GM18951 (cell line): ENCODE data around the gene ZNF292.
"Not testable (repeated sequence)": the region's sequence is repeated elsewhere in the genome, so short reads cannot be mapped to it uniquely, and the experiment has no call there.

Experiments
- POLR2A ChIP-seq: IDR thresholded peaks from 4 replicates; pipeline ENCODE4 v1.6.1; 2011; ENCODE audit warnings: mild to moderate bottlenecking; ENCODE audit not compliant: insufficient read length, insufficient read depth; ENCODE audit errors: extremely low read depth
- in situ Hi-C: fragments of 300-500 bp; cut with MboI; formaldehyde crosslinking; loops from one replicate; pipeline ENCODE4 v1.12.0; 2022; ENCODE audit warnings: low sequenced_read_pairs, mixed read lengths, inconsistent platforms; ENCODE audit not compliant: unreplicated experiment

ZNF292 gene

DNA sequence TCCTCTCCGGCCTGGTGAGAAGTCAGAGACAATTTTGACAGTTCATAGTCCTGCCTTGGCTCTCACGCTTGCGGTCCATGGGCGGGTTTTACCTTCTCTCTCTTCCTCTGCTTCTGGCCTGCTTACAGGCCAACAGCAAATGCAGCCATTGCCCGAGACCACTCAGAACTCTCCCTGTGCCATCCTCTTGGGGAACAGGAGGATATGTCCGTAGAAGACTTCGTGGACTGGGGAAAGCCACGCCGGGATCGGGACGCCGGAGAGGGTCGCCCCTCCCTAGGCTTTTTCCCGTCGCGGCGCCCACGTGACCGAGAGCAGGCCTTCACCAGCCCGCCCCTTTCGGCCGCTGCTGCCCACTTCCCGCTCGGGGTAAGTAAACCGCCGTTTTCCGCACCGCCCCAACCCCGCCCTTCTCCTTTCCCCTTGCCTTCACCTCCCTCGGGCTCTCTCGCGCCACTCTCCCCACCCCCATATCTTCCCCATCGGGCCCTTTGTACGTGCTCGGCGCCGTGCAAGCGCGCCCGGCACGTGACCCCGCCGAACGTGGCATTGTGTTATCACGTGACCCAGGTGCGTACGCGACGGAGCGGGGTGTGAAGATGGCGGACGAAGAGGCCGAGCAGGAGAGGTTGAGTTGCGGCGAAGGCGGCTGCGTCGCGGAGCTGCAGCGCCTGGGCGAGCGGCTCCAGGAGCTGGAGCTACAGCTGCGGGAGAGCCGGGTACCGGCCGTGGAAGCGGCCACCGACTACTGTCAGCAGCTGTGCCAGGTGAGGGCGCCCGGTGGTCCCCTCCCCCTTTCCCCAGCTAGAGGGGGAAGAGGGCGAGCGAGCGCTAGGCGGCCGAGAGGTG, at the start of gene ZNF292:
Gene ZNF292, plus strand, starts transcription at position 573 of the 849 bp plus-strand sequence. Its CDS starts 27 bp downstream, at position 600.
- TF ChIP-seq POLR2A: peak; percentile 73
- in situ Hi-C loops: no loop called here

DNA sequence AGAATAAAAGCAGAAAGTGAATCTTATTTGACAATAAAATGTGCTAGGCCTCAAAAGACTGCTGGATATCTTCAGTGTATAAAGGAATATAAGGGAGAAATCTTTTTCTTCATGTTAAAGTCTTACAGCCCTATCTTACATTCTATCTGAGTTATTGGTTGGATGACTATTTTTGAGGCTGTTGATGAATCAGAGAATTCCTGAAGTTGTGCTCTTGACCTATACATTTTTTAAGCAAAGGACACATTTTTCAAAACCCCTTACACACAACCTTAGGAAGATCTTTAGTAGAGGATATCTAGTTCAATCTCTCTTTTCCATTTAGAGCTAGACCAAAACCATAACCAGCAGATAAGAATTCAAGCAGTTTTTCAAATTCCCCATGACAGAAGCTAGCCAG, 49.5 kb upstream of the ZNF292 start:
- in situ Hi-C loops: no loop called here
- no peak for TF ChIP-seq POLR2A

DNA sequence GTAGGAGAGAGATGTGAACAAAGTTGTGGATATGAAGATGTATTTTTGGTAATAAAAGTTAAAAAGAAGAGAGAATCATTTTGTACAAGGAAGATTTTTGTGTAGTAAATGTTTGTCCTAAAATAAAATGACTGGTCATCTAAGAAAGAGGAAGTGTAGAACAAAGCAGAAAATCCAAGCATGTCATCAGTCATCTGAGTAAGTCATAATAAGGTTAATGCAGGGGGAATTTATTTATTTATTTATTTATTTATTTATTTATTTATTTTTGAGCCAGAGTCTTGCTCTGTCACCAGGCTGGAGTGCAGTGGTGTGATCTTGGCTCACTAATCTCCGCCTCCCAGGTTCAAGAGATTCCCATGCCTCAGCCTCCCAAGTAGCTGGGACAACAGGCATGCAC, 44.7 kb upstream of the ZNF292 start:
- in situ Hi-C loops: no loop called here
- no peak for TF ChIP-seq POLR2A

DNA sequence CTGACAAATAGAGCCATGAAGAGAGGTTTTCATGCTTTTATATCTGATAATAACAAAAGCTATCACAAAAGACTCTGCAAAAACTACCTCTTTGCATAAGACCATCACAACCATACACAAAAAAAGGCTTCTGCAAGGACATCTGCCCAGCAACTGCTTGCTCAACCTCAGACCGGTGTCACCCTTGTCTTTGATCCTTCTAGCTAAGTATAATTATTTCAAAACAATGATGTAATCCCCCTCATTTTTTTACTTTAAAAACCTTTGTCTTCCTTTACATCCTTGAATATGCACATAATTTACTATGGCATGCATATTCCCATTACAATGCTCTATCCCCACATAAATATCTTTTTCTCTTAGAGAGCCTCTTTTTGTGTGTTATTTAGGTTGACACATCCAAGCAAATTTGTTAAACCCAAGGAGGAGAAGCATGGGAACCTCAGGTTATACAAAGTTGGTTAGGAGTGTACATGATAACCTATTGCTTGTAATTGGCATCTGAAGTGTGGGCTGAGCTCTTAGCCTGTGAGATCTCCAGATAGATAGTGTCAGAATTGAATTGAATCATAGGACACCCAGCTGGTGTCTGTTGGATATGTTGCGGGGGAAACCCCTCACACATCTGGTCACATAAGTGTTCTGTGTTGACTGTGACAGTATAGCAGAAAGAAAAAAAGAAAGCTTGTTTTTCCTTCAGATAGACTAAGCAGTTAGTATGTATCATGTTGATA, 39.8 kb upstream of the ZNF292 start:
- no peak for TF ChIP-seq POLR2A
- in situ Hi-C loops: no loop called here

DNA sequence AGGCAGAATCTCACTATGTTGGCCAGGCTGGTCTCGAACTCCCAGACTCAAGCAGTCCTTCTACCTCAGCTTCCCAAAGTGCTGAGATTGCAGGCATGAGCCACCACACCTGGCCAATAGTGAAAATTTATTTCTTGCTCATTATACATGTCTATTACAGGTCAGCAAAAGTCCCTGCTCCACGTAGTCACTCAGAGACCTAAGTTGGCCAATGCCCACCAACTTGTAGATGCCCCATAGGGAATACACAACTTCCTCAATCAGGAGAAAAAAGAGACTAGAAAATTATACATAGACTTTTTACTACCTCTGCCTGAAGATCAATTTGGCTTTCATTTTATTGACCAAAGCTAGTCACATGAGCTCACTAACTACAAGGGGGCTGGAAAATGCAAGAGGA, 38.4 kb upstream of the ZNF292 start:
- no peak for TF ChIP-seq POLR2A
- in situ Hi-C loops: no loop called here

DNA sequence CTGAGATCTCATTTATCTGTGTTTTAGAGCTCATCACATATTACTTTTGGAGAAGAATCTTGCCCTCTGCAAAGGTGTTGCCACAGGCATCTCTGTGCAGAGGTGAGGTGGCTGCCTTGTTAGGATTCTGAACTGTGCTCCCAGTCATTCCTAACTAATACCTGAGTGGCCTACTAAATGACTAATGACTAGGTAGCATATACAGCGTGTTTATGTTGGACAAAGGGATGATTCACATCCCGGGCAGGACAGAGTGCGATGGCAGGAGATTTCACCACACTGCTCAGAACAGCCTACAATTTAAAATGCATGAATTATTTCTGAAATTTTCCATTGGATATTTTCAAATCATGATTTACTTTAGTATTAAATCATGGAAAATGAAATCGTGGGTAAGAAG, 37.3 kb upstream of the ZNF292 start:
- in situ Hi-C loops: no loop called here

DNA sequence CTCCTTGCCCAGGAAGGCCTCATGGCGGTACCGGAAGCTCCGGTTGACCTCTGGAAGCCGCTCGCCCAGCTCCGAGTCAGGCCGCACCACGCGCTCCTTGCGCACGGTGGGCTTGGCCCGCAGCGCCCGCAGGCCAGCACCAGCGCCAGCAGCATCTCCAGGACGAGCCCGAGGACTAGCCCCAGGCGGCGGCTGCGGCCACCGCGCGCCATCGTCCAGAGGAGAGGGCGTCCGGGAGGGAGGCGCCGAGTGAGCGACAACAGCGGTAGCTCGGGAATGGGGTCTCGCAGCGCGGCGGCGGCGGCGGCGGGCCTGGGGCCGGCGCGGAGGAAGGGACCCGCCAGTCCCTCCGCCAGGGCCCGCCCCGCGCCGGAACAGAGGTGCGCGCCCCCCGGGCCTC, 32.9 kb upstream of the ZNF292 start:
- in situ Hi-C loops: no loop called here
- no peak for TF ChIP-seq POLR2A

More for the DNA sequence above, 37.3 kb upstream of the ZNF292 start:
- no peak for TF ChIP-seq POLR2A

DNA sequence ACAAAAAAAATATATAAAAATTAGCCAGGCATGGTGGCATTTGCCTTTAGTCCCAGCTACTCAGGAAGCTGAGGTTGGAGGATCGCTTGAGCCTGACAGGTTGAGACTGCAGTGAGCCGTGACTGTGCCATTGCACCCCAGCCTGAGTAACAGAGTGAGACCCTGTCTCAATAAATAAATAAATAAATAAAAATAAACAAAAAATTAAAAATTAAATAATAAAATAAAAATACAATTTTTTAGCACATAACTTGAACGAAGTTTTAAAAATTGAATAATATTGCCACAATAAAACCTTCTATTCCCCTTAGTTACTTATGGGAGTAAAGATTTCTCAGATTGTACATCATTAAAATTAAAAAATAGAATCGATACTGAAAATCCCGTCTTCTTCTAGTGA, 31.3 kb upstream of the ZNF292 start:
- in situ Hi-C loops: no loop called here

DNA sequence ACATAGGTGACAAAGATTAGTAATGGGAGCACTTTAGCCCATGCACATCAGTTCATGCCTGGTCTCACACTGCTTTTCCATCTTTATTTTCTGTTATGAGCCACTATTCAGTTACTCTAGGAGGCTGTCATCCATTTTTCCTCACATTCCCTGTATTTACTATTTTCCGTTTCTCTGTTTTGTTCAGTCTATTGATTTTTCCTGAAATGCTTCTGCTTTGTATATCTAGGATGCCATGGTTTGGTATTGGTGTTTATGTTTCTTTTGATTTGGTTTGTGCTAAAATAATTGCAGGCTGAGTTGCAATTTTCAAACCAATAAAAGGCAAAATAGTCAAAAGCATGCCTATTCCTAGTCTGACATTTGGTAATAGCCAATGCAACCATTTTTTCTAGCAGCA, 28.9 kb upstream of the ZNF292 start:
- TF ChIP-seq POLR2A: no peak
- in situ Hi-C loops: no loop called here

More for the DNA sequence above, 31.3 kb upstream of the ZNF292 start:
- no peak for TF ChIP-seq POLR2A

DNA sequence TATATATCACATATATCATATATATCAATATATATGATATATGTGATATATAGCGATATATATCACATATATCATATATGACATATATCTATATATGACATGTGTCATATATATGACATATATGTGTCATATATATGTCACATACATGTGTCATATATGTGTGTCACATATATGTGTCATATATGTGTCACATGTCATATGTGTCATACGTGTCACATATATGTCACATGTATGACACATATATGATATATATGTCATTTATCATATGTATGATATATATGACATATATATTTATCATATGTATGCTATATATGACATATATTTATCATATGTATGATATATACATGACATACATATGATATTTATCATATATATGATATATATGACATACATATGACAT, 27.6 kb upstream of the ZNF292 start:
- in situ Hi-C loops: no loop called here
- TF ChIP-seq POLR2A: no peak

DNA sequence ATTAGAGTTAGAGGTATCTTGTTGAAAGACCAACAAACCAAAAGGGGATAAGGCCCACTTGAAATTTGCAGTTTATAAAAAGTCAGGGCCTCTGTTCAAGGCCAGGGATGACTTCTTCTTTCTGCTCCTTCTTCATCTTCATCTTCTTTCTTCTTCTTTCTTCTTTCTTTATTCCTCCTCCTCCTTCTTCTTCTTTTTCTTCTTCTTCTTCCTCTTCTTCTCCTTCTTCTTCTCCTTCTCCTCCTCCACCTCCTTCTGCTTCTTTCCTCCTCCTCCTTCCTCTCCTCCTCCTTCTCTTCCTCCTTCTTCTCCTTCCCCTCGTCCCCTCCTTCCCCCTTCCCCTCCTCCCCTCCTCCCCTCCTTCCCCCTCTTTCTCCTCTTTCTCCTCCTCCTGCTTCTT, 18.4 kb upstream of the ZNF292 start:
- no peak for TF ChIP-seq POLR2A
- in situ Hi-C loops: no loop called here

DNA sequence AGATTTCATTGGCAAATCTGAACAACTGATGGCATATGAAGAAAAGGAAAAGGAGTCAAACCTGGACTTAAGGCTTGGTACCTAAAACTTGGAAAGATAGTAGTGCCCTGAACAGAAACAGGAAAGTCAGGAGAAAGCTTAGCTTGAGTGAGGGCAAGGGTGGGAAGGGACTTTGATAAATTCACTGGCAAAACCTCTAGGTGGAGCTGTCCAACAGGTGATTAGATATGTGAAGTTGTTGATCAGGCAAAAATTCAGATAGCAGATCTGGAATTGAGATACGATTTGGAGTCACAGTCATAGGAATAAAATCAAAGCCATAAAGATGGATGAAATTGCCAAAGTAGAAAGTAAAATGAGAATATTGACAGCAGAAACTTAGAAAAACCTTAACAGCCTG, 16.1 kb upstream of the ZNF292 start:
- no peak for TF ChIP-seq POLR2A
- in situ Hi-C loops: no loop called here

DNA sequence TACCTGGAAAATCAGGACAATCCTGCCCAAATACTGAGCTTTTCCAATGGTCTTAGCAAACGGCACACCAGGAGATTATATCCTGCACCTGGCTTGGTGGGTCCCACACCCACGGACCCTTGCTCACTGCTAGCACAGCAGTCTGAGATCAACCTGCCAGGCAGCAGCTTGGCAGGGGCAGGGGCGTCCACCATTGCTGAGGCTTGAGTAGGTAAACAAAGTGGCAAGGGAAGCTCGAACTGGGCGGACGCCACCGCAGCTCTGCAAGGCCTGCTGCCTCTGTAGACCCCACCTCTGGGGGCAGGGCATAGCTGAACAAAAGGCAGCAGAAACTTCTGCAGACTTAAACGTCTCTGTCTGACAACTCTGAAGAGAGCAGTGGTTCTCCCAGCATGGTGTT, 15.4 kb upstream of the ZNF292 start:
- in situ Hi-C loops: not testable (repeated sequence)

DNA sequence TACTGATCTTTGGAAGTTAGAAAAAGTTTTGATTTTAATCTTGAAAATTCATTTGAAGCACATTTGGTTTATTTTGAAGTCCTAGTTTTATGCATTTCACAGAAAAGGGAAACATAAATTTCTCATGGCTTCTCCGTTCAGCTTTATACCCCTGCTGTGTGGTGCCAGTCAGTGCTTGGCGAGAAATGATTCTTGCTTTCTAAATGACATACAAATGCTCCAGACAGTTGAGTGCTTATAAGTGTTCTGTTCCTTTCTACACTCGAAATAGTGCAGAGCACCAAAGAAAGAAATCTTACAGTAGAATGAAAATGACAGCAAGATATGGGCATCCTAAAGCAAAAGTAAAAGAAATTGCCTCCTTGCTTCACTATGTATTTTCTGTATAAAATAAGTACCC, 9.0 kb upstream of the ZNF292 start:
- no peak for TF ChIP-seq POLR2A
- in situ Hi-C loops: no loop called here
